A549 treated with CORT108297 at 1 μM for 4 hours (cell line): ENCODE data around the gene CGB7. TPM values are rescaled to one million over a fixed set of nuclear protein-coding genes. Genes with fewer than 3 reads are reported as not detected.

Experiments used
- total RNA-seq: library from RNA; stranded (reverse); fragments of 200-300 nt; extraction: Qiagen RNA extraction; gene quantifications from 5 replicates; pipeline ENCODE4 v1.2.3, GENCODE V29; 2022

Gene CGB7
- 0.40 to 0.86 TPM (median 0.59 TPM) in 5 replicates for total RNA-seq

DNA sequence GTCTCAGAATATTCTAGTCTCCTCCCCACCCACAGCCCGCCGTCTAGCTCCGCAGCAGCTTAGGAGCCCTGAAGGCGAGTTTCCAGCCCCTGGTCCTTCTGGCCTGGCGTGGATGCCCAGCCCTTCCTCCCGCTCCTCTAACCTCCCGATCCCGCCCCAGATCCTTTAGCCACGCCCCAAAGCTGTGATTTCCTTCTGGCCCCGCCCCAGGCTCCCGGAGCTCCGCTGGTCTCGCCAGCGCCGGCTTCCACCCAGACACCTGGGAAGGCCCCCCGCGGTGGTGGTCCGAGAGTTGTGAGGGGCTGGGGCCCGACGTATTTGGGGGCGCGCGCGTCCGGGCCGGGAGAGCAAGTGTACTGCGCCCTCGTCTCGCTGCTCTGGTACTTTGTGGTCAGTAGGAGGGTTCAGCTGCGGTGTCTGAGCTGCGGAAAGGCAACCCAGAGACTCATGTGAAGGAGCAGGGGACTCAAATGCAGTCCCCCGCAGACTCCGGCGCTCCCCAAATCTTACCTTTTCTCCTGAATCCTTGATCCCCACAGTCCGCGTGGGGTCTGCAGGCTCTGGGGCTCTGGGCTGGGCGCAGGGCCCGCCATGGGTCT is at the start of gene CGB7:
TSS of gene CGB7 (minus strand) at position 114 of the 599 bp plus-strand sequence. CDS start 2,374 bp downstream, outside the sequence.

DNA sequence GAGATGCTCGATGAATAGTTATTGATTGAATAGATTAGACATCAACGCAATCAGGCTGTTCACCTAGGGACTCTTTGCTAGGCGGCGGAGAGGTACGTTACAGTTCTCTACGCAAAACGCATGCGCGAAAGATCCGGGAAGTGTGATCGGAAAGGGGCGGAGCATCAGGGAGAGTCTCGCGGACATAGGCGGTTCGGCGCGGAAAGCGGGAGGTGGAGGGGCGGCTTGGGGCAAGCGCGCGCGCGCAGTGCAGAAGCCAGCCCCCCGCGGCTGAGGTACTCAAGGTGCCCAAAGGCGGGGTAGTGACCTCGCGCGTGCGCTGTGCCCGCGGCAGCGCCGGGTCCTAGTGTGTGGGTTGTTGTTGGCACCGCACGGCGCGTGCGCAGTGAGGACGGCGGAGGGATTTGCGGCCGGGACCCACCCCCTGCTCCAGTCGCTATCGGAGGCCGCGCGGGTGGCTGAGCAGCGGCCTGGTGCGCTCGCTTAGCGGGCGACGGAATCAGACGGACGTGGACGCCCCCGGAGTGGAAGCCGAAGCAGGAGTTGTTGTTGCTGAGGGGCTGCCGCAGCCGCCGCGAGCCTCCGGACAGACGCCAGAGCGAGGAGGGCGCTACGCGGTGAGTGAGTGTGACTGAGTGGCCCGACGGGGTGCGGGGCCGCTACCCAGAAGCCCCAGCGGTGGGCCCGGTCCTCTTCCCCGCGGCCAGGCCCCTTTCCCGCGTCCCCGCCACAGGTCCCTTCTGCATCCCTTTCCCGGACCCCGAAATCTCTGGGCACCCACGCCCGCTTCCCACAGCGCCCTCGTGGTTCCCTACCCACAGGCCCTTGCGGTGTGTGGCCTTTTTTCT is 27.7 kb upstream of the CGB7 start, which contains the start of gene SNRNP70:
TSS of gene SNRNP70 (plus strand) at position 432 of the 848 bp plus-strand sequence. CDS start 964 bp downstream, outside the sequence.

DNA sequence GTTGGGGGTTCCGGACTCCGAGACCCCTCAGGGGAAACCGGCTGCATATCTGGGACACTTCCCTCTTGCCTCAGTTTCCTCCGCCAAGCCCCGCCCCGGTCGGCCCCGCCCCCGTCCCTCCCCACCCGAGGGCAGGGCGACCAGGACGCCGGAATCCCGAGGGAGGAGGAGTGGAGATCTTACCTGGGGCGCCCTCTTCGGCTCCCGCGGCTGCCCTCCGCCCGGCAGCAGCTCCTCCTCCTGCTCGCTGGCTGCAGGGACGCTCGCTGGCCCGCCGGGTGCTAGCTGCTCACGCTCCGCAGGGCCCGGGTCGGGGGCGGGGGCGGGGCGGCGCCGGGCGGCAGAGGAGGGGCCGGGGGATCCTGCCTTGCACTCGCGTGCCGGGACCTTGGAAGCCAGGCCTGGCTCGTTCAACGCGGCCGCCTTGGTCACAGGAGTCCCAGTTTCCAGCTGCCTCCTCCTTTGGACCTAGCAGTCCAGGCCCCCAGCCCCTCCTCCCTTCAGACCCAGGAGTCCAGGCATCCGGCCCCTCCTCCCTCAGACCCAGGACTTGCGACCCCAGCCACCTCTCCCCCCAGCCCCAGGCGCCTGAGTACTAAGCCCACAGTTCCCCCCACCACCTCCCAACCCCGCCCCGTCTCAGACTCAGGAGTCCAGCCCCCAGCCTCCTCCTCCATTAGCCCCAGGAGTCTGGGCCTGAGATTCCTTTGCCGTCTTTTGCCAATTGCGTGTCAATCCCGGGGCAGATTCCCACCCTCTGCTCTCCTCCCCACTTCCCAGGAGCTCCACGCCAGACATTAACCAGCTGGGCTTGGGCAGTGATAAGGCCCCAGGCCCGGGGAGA is 7.4 kb upstream of the CGB7 start, which contains the start of gene NTF4:
TSS of gene NTF4 (minus strand) at position 51 of the 844 bp plus-strand sequence. CDS start 2,821 bp downstream, outside the sequence.

DNA sequence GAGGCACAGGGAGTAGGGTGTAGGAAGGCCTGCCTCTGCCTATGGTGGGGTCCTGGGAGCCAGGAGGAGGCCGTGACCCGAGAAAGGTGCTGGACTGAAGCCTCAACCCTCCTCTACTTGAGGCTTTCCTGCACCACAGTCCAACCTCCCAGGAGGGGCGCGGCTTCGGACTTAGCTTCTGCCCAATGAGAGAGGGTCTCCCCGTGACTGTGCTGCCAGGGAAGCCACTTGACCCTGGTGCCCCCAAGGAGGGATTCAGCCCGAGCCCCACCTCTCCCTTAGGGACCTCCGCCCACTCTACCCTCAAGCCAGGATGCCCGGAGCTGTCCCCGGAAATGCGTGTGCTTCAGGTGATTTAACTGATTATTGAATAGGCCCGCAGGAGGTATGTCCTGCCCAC is 8.5 kb downstream of the CGB7 start, which contains the start of gene CGB8:
TSS of gene CGB8 (minus strand) at position 101 of the 400 bp plus-strand sequence. CDS start 372 bp downstream, outside the sequence.

DNA sequence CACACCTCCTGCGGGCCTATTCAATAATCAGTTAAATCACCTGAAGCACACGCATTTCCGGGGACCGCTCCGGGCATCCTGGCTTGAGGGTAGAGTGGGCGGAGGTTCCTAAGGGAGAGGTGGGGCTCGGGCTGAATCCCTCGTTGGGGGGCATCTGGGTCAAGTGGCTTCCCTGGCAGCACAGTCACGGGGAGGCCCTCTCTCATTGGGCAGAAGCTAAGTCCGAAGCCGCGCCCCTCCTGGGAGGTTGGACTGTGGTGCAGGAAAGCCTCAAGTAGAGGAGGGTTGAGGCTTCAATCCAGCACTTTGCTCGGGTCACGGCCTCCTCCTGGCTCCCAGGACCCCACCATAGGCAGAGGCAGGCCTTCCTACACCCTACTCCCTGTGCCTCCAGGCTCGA is 14.0 kb downstream of the CGB7 start, which contains the start of gene CGB5:
TSS of gene CGB5 (plus strand) at position 301 of the 400 bp plus-strand sequence. CDS start 362 bp downstream, outside the sequence.

DNA sequence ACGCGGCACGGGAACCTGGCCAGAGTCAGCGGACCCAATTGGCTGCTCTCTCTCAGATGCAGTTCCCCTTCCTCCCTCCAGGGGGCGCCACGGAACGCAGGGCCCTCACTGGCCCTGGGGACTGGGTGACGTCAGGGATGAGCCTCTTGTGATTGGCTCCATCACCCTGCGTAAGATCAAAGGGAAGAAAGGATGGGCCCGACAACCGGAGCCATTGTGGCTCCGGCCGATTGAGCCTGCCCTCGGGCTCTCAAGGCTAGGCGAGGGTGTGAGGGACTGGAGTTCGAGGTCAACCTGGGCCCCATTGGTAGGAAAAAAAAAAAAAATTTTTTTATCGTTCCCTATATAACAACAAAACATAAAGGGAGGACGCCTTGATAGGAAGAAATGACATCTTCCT is 20.7 kb downstream of the CGB7 start, which contains the start of gene CGB1:
TSS of gene CGB1 (minus strand) at position 81 of the 400 bp plus-strand sequence. CDS start 184 bp downstream, outside the sequence.

DNA sequence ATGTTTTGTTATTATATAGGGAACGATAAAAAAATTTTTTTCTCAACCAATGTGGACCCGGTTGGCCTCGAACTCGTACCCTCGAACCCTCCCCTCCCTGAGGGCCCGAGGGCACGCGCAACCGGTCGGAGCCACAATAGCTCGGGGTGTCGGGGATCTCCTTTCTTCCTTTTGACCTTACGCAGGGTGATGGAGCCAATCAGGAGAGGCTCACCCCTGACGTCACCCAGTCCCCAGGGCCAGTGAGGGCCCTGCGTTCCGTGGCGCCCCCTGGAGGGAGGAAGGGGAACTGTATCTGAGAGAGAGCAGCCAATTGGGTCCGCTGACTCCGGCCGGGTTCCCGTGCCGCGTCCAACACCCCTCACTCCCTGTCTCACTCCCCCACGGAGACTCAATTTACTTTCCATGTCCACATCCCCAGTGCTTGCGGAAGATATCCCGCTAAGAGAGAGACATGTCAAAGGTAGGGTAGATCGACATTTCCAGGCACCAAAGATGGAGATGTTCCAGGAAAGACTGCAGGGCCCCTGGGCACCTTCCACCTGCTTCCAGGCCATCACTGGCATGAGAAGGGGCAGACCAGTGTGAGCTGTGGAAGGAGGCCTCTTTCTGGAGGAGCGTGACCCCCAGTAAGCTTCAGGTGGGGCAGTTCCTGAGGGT is 25.8 kb downstream of the CGB7 start, which contains the start of gene CGB2:
TSS of gene CGB2 (plus strand) at position 249 of the 660 bp plus-strand sequence. CDS start at position 455, 206 bp downstream.

DNA sequence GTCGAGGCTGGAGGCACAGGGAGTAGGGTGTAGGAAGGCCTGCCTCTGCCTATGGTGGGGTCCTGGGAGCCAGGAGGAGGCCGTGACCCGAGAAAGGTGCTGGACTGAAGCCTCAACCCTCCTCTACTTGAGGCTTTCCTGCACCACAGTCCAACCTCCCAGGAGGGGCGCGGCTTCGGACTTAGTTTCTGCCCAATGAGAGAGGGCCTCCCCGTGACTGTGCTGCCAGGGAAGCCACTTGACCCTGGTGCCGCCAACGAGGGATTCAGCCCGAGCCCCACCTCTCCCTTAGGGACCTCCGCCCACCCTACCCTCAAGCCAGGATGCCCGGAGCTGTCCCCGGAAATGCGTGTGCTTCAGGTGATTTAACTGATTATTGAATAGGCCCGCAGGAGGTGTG is 33.3 kb downstream of the CGB7 start, which contains the start of gene CGB3:
TSS of gene CGB3 (minus strand) at position 101 of the 400 bp plus-strand sequence. CDS start 362 bp downstream, outside the sequence.

DNA sequence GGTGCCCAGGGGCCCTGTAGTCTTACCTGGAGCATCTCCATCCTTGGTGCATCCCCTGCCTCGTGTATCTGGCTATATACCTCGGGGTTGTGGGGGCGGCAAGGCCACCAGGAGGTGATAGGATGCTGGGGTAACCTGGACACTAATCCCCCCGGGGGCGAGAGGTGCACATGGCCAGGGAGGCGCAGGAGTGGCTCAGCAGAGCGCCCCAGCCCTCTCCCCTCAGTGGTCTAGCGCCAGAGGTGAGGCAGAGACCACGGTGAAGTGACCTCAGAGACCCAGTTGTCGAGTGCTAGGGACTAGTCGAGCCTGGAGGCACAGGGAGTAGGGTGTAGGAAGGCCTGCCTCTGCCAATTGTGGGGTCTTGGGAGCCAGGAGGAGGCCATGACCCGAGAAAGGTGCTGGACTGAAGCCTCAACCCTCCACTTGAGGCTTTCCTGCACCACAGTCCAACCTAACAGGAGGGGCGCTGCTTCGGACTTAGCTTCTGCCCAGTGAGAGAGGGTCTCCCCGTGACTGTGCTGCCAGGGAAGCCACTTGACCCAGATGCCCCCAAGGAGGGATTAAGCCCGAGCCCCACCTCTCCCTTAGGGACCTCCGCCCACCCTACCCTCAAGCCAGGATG is 40.4 kb downstream of the CGB7 start, which contains the start of gene LHB:
TSS of gene LHB (minus strand) at position 51 of the 625 bp plus-strand sequence. CDS start at position 41, 10 bp downstream.

Other genes starting within 250 kb of the CGB7 start
- gene BCAT2, start 246.7 kb downstream of the CGB7 start, total RNA-seq: 52.3 to 64.2 TPM (median 60.2 TPM) in 5 replicates
- gene HSD17B14, start 221.3 kb downstream of the CGB7 start, total RNA-seq: 12.0 to 18.1 TPM (median 15.2 TPM) in 5 replicates
- gene PLEKHA4, start 189.1 kb downstream of the CGB7 start, total RNA-seq: 1.7 to 2.3 TPM (median 1.9 TPM) in 5 replicates
- 82.7 to 145 TPM (median 110 TPM) in 5 replicates for gene PPP1R15A, start 185.3 kb downstream of the CGB7 start, total RNA-seq
- not detected in 5 replicates for gene TULP2, start 159.0 kb downstream of the CGB7 start, total RNA-seq
- gene NUCB1, start 157.4 kb downstream of the CGB7 start, total RNA-seq: 199 to 226 TPM (median 220 TPM) in 5 replicates
- gene DHDH, start 124.0 kb downstream of the CGB7 start, total RNA-seq: 1.3 to 1.7 TPM (median 1.5 TPM) in 5 replicates
- 293 to 394 TPM (median 360 TPM) in 5 replicates for gene BAX, start 102.9 kb downstream of the CGB7 start, total RNA-seq
- gene FTL, start 92.4 kb downstream of the CGB7 start, total RNA-seq: 17,379 to 25,407 TPM (median 19,575 TPM) in 5 replicates
- gene GYS1, start 64.4 kb downstream of the CGB7 start, total RNA-seq: 19.0 to 21.9 TPM (median 19.6 TPM) in 5 replicates
- 223 to 246 TPM (median 237 TPM) in 5 replicates for gene RUVBL2, start 63.9 kb downstream of the CGB7 start, total RNA-seq
- gene LHB, start 40.7 kb downstream of the CGB7 start, total RNA-seq: not detected in 5 replicates
- 0.20 to 0.42 TPM in 2 of 5 replicates, not detected in the others for gene CGB3, start 33.4 kb downstream of the CGB7 start, total RNA-seq
- gene CGB2, start 25.9 kb downstream of the CGB7 start, total RNA-seq: 0.33 to 0.71 TPM (median 0.35 TPM) in 4 of 5 replicates, not detected in the other
- gene CGB1, start 20.9 kb downstream of the CGB7 start, total RNA-seq: 0.13 to 1.3 TPM (median 0.20 TPM) in 3 of 5 replicates, not detected in the others
- 0.60 to 1.9 TPM (median 0.88 TPM) in 5 replicates for gene CGB5, start 13.9 kb downstream of the CGB7 start, total RNA-seq
- gene CGB8, start 8.6 kb downstream of the CGB7 start, total RNA-seq: 2.9 to 5.0 TPM (median 4.8 TPM) in 5 replicates
- gene NTF4, start 7.1 kb upstream of the CGB7 start, total RNA-seq: 0.46 to 0.58 TPM (median 0.51 TPM) in 5 replicates
- 0.02 TPM in 1 of 5 replicates, not detected in the others for gene KCNA7, start 14.9 kb upstream of the CGB7 start, total RNA-seq
- gene SNRNP70, start 27.7 kb upstream of the CGB7 start, total RNA-seq: 298 to 347 TPM (median 346 TPM) in 5 replicates
- 3.8 to 8.2 TPM (median 6.6 TPM) in 5 replicates for gene LIN7B, start 56.6 kb upstream of the CGB7 start, total RNA-seq
- 1.1 to 2.3 TPM (median 1.9 TPM) in 5 replicates for gene C19orf73, start 61.4 kb upstream of the CGB7 start, total RNA-seq
- gene PPFIA3, start 61.8 kb upstream of the CGB7 start, total RNA-seq: 5.9 to 8.9 TPM (median 8.8 TPM) in 5 replicates
- gene HRC, start 97.6 kb upstream of the CGB7 start, total RNA-seq: not detected in 5 replicates
- 7.1 to 11.5 TPM (median 9.4 TPM) in 5 replicates for gene TRPM4, start 100.0 kb upstream of the CGB7 start, total RNA-seq